ENCODE results near the gene PLEKHA6.

DNA sequence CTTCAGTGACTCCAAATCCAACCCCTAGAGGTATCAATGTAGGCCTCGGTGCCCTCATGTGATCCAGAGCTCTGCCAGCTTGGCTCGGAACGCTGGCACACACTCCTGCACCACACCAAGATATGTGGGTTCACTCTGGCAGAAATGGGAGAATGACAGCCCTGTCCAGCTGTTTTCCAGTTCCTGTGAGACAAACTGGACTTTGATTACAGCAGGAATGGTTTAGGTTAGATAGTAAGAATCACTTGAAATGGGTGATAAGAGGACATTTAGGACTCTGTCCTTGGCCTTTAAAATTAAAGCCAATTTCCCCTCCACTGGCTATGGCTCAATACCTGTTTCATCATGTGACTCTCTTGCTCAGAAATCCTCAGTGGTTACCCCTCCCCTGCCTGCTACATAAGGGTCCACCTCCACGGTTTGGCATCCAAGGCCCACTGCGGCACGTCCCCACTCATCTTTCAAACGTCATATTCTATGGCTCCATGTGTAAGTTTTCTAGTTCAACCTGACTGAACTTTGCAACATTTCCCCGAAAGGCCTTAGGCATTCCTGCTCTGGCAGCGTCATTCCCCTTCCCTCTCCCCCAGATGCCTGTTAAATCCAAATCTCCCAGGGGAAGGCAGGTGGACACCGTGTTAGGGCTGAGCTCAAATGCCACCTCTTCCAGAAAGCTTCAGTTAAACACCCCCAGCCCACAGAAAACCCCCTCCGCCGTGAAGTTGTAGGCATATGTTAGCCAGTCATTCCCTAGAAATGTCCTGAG lies 44.7 kb downstream of the PLEKHA6 start:
- TF ChIP-seq, protein P1, sequence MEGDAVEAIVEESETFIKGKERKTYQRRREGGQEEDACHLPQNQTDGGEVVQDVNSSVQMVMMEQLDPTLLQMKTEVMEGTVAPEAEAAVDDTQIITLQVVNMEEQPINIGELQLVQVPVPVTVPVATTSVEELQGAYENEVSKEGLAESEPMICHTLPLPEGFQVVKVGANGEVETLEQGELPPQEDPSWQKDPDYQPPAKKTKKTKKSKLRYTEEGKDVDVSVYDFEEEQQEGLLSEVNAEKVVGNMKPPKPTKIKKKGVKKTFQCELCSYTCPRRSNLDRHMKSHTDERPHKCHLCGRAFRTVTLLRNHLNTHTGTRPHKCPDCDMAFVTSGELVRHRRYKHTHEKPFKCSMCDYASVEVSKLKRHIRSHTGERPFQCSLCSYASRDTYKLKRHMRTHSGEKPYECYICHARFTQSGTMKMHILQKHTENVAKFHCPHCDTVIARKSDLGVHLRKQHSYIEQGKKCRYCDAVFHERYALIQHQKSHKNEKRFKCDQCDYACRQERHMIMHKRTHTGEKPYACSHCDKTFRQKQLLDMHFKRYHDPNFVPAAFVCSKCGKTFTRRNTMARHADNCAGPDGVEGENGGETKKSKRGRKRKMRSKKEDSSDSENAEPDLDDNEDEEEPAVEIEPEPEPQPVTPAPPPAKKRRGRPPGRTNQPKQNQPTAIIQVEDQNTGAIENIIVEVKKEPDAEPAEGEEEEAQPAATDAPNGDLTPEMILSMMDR (IDR thresholded peaks at IDR 0.05): no peak
- TF ChIP-seq POLR2A (IDR thresholded peaks at IDR 0.05): no peak

Data from testis (tissue), 2 donors.